Endothelial cell (in vitro differentiated cells): ENCODE data around the gene PCDHA1. TPM values are rescaled to one million over a fixed set of nuclear protein-coding genes. Genes with fewer than 3 reads are reported as not detected.
A peak's percentile ranks its signal among the peaks of the same experiment; 100 is the strongest.
"Not testable (repeated sequence)": the region's sequence is repeated elsewhere in the genome, so short reads cannot be mapped to it uniquely, and the experiment has no call there.

Source experiments
- DNase-seq: peaks from one replicate; pipeline ENCODE4 v3.0.0; 2021; ENCODE audit warnings: low spot score
- H3K27ac Mint-ChIP-seq: one replicate; pipeline ENCODE4 v1.8.0; 2021; ENCODE audit warnings: mixed read lengths, inconsistent platforms; ENCODE audit not compliant: unreplicated experiment
- H3K27me3 Mint-ChIP-seq: one replicate; pipeline ENCODE4 v1.8.0; 2021; ENCODE audit warnings: mild to moderate bottlenecking, moderate library complexity, mixed read lengths, inconsistent platforms; ENCODE audit not compliant: unreplicated experiment
- H3K36me3 Mint-ChIP-seq: one replicate; pipeline ENCODE4 v1.8.0; 2021; ENCODE audit warnings: mild to moderate bottlenecking, low read depth, mixed read lengths, inconsistent platforms; ENCODE audit not compliant: unreplicated experiment
- H3K4me1 Mint-ChIP-seq: one replicate; pipeline ENCODE4 v1.8.0; 2021; ENCODE audit warnings: mild to moderate bottlenecking, mixed read lengths, inconsistent platforms; ENCODE audit not compliant: unreplicated experiment
- H3K4me3 Mint-ChIP-seq: one replicate; pipeline ENCODE4 v1.8.0; 2021; ENCODE audit warnings: mild to moderate bottlenecking, mixed read lengths, inconsistent platforms; ENCODE audit not compliant: unreplicated experiment
- H3K9me3 Mint-ChIP-seq: one replicate; pipeline ENCODE4 v1.8.0; 2021; ENCODE audit warnings: mixed read lengths, inconsistent platforms; ENCODE audit not compliant: unreplicated experiment
- total RNA-seq: library from RNA; stranded (reverse); fragmentation: NEBNext Ultra II Directional; extraction: Animal tissue kit (Norgen Biotek cat#: 25700); gene quantifications from one replicate; pipeline ENCODE4 v1.2.1, GENCODE V29; 2021; ENCODE audit not compliant: unreplicated experiment
- TF ChIP-seq, protein P1 (sequence below): fragments of 200-600 bp; sonication (generic); IDR thresholded peaks from one replicate; pipeline ENCODE4 v1.5.0; 2021; ENCODE audit warnings: antibody characterized with exemption; ENCODE audit not compliant: unreplicated experiment

Gene PCDHA1
- total RNA-seq, 1 donor from 2014 or later, result 0.13 TPM

- Mint-ChIP-seq H3K27ac (no peak overlapping the region), H3K9me3 (no peaks in the 10 kb centered on the region), H3K27me3 (peaks cover 3% of the 10 kb centered on the region), H3K36me3 (peaks cover 7% of the 10 kb centered on the region), H3K4me3 (no peak overlapping the region), H3K4me1 (no peaks in the 10 kb centered on the region)
- TF ChIP-seq, protein P1, sequence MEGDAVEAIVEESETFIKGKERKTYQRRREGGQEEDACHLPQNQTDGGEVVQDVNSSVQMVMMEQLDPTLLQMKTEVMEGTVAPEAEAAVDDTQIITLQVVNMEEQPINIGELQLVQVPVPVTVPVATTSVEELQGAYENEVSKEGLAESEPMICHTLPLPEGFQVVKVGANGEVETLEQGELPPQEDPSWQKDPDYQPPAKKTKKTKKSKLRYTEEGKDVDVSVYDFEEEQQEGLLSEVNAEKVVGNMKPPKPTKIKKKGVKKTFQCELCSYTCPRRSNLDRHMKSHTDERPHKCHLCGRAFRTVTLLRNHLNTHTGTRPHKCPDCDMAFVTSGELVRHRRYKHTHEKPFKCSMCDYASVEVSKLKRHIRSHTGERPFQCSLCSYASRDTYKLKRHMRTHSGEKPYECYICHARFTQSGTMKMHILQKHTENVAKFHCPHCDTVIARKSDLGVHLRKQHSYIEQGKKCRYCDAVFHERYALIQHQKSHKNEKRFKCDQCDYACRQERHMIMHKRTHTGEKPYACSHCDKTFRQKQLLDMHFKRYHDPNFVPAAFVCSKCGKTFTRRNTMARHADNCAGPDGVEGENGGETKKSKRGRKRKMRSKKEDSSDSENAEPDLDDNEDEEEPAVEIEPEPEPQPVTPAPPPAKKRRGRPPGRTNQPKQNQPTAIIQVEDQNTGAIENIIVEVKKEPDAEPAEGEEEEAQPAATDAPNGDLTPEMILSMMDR, result no peak
- DNase-seq, result no peak
These were observed 57.1 kb downstream of the PCDHA1 start for GRCh38 chr5:140842798-140843733.

DNA sequence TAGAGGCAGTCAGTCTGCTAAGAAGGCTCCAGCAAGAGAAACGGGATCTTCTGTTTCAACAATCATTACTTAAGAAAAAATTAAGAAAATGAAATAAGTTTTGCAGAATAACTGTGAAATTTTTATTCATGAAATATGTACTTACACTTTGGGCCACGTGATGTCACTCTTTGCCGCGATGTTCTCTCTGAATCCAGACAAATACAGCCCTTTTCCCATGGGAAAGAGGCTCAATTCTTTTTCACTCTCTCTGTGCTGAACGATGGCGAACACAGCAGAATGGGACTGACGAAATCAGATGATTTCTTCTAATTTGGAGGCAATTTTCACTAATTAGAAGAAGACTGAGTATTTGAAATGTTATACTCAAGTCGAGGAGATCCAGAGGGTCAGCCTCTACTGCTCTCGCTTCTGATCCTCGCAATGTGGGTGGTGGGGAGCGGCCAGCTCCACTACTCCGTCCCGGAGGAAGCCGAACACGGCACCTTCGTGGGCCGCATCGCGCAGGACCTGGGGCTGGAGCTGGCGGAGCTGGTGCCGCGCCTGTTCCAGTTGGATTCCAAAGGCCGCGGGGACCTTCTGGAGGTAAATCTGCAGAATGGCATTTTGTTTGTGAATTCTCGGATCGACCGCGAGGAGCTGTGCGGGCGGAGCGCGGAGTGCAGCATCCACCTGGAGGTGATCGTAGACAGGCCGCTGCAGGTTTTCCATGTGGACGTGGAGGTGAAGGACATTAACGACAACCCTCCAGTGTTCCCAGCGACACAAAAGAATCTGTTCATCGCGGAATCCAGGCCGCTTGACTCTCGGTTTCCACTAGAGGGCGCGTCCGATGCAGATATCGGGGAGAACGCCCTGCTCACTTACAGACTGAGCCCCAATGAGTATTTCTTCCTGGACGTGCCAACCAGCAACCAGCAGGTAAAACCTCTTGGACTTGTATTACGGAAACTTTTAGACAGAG is 62.5 kb downstream of the PCDHA1 start, which contains the start of gene PCDHA9:
Gene PCDHA9 (plus strand): TSS at position 244 of the 964 bp plus-strand sequence. CDS start 114 bp downstream, at position 358.
- not testable (repeated sequence) for H3K4me1 Mint-ChIP-seq, H3K27me3 Mint-ChIP-seq, H3K27ac Mint-ChIP-seq, DNase-seq, H3K9me3 Mint-ChIP-seq, H3K36me3 Mint-ChIP-seq
- H3K4me3 Mint-ChIP-seq, result peak within 1 kb of the TSS; percentile 48

DNA sequence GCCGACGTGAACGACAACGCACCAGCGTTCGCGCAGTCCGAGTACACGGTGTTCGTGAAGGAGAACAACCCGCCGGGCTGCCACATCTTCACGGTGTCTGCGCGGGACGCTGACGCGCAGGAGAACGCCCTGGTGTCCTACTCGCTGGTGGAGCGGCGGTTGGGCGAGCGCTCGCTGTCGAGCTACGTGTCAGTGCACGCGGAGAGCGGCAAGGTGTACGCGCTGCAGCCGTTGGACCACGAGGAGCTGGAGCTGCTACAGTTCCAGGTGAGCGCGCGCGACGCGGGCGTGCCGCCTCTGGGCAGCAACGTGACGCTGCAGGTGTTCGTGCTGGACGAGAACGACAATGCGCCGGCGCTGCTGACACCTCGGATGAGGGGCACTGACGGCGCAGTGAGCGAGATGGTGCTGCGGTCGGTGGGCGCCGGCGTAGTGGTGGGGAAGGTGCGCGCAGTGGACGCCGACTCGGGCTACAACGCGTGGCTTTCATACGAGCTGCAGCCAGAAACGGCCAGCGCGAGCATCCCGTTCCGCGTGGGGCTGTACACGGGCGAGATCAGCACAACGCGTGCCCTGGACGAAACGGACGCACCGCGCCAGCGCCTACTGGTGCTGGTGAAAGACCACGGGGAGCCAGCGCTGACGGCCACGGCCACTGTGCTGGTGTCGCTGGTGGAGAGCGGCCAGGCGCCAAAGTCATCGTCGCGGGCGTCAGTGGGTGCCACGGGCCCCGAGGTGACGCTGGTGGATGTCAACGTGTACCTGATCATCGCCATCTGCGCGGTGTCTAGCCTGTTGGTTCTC is 64.1 kb downstream of the PCDHA1 start:
- not testable (repeated sequence) for H3K27me3 Mint-ChIP-seq, H3K36me3 Mint-ChIP-seq, H3K27ac Mint-ChIP-seq, H3K9me3 Mint-ChIP-seq, H3K4me1 Mint-ChIP-seq, H3K4me3 Mint-ChIP-seq, DNase-seq

DNA sequence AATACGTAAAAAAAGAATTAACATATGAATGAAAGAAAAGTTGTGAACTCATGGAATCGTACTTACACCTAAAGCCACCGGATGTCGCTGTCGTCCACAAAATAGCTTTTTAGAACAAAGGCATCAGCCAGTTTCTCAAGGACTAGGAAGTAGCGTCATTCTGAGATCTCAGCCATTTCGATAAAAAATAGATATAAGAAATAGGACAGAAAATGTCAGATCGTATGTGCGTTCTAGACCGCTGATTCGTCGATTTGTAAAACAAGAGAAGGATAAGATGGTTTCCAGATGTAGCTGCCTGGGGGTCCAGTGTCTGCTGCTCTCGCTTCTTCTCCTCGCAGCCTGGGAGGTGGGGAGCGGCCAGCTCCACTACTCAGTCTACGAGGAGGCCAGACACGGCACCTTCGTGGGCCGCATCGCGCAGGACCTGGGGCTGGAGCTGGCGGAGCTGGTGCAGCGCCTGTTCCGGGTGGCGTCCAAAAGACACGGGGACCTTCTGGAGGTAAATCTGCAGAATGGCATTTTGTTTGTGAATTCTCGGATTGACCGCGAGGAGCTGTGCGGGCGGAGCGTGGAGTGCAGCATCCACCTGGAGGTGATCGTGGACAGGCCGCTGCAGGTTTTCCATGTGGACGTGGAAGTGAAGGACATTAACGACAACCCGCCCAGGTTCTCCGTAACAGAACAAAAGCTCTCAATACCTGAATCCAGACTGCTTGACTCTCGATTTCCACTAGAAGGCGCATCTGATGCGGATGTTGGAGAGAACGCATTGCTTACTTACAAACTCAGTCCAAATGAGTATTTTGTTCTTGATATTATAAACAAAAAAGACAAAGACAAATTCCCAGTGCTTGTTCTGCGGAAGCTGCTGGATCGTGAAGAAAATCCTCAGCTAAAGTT is 70.1 kb downstream of the PCDHA1 start, which contains the start of gene PCDHA10:
Gene PCDHA10 (plus strand): TSS at position 126 of the 903 bp plus-strand sequence. CDS start 152 bp downstream, at position 278.
- peaks cover 10% of the 10 kb centered on the region for H3K4me1 Mint-ChIP-seq
- DNase-seq, result no peak
- peaks cover 2% of the 10 kb centered on the region for H3K27me3 Mint-ChIP-seq
- no peaks in the 10 kb centered on the region for H3K9me3 Mint-ChIP-seq
- peak within 1 kb of the TSS; percentile 89 for H3K4me3 Mint-ChIP-seq
- TF ChIP-seq, protein P1, result peak; percentile 55
- H3K36me3 Mint-ChIP-seq, result peaks cover 19% of the 10 kb centered on the region
- peak within 1 kb of the TSS; percentile 84 for H3K27ac Mint-ChIP-seq
